H1 (cell line): Measurements from ENCODE around the gene PLXNA4. TPM values are rescaled to one million over a fixed set of nuclear protein-coding genes. Genes with fewer than 3 reads are reported as not detected.

Experiments used
- CTCF ChIA-PET: fragments of 300-600 bp; sonication (Branson Sonifier 250); formaldehyde crosslinking; loops from one replicate; lab custom pipeline; 2021; ENCODE audit not compliant: partially characterized antibody; lab: Charles Lee
- POLR2A ChIA-PET: fragments of 300-600 bp; sonication (Branson Sonifier 250); formaldehyde crosslinking; loops from one replicate; lab custom pipeline; 2021; ENCODE audit warnings: inconsistent platforms; ENCODE audit not compliant: partially characterized antibody; lab: Charles Lee
- DNase-seq, 2 experiments: peaks; one replicate each; pipeline versions ENCODE4 v3.0.0 to v3.0.0-alpha.2; 2010 to 2022; ENCODE audit warnings: low spot score in 2 of 2, low read depth in 1 of 2, mixed read lengths in 1 of 2
- FAIRE-seq: peaks from 2 replicates; lab custom pipeline; 2011; peaks lifted over from hg19 to GRCh38; lab: Jason Lieb, UNC
- H2AFZ ChIP-seq: 2 replicates; pipeline ENCODE4 v1.8.1; 2012; ENCODE audit warnings: low read length, inconsistent platforms
- H2AK5ac ChIP-seq: 2 replicates; pipeline ENCODE4 v1.6.1; 2013; ENCODE audit warnings: low read depth, low read length
- H2BK120ac ChIP-seq: replicated peaks from 2 replicates; pipeline ENCODE3; 2013; ENCODE audit warnings: low read depth, low read length, inconsistent platforms
- H2BK12ac ChIP-seq: 2 replicates; pipeline ENCODE4 v1.6.1; 2013; ENCODE audit warnings: low read depth, low read length
- H2BK15ac ChIP-seq: 2 replicates; pipeline ENCODE4 v1.6.1; 2013; ENCODE audit warnings: low read length
- H2BK20ac ChIP-seq: 2 replicates; pipeline ENCODE4 v1.6.1; 2013; ENCODE audit warnings: low read length
- H2BK5ac ChIP-seq: 2 replicates; pipeline ENCODE4 v1.6.1; 2013; ENCODE audit warnings: low read depth, low read length
- H3K14ac ChIP-seq: 2 replicates; pipeline ENCODE4 v1.6.1; 2013; ENCODE audit warnings: inconsistent platforms; ENCODE audit not compliant: insufficient read length
- H3K18ac ChIP-seq: 2 replicates; pipeline ENCODE4 v1.6.1; 2013; ENCODE audit warnings: low read length; ENCODE audit errors: extremely low read depth
- H3K23ac ChIP-seq: 2 replicates; pipeline ENCODE4 v1.6.1; 2013; ENCODE audit warnings: inconsistent platforms; ENCODE audit not compliant: insufficient read length
- H3K23me2 ChIP-seq: 2 replicates; pipeline ENCODE4 v1.6.1; 2013; ENCODE audit warnings: low read depth, low read length
- H3K27ac ChIP-seq: 2 replicates; pipeline ENCODE4 v1.6.1; 2011; ENCODE audit warnings: low read depth, low read length, inconsistent platforms
- H3K27me3 ChIP-seq, 4 experiments: replicated peaks in 1 of 4; 1 replicate in 1 of 4; 2 replicates in 3 of 4; pipeline versions ENCODE4 v1.6.1 to v1.8.1; 2011 to 2013; ENCODE audit warnings: low read length in 3 of 4, mild to moderate bottlenecking in 3 of 4, inconsistent platforms in 2 of 4, mixed read lengths in 2 of 4, moderate library complexity in 1 of 4; ENCODE audit not compliant: control insufficient read depth in 3 of 4, insufficient read depth in 3 of 4; ENCODE audit errors: extremely low read depth in 1 of 4
- H3K36me3 ChIP-seq, 4 experiments: 2 replicates each; pipeline versions ENCODE4 v1.6.1 to v1.8.1; 2011 to 2013; ENCODE audit warnings: mild to moderate bottlenecking in 4 of 4, low read length in 3 of 4, moderate library complexity in 2 of 4, control low read depth in 1 of 4, inconsistent platforms in 1 of 4; ENCODE audit not compliant: insufficient read depth in 4 of 4, control insufficient read depth in 2 of 4
- H3K4ac ChIP-seq: replicated peaks from 2 replicates; pipeline ENCODE3; 2013; ENCODE audit warnings: low read length, low read depth, mixed read lengths, inconsistent platforms; ENCODE audit not compliant: insufficient read length
- H3K4me1 ChIP-seq, 4 experiments: replicated peaks in 1 of 4; 1 replicate in 1 of 4; 2 replicates in 3 of 4; pipeline versions ENCODE4 v1.6.1 to v1.8.1; 2011 to 2013; ENCODE audit warnings: low read length in 3 of 4, inconsistent platforms in 2 of 4, mixed read lengths in 1 of 4; ENCODE audit not compliant: insufficient read depth in 4 of 4, control insufficient read depth in 3 of 4
- H3K4me2 ChIP-seq, 2 experiments: 2 replicates each; pipeline versions ENCODE4 v1.6.1 to v1.8.1; 2011 to 2013; ENCODE audit warnings: low read depth in 2 of 2, low read length in 2 of 2, control low read depth in 1 of 2, inconsistent platforms in 1 of 2, mild to moderate bottlenecking in 1 of 2; ENCODE audit not compliant: insufficient read depth in 1 of 2
- H3K4me3 ChIP-seq, 4 experiments: fragments of 200-600, 300-600 bp in 1 of 4; sonication (generic), shearing (Covaris generic), sonication (Bioruptor Twin) in 1 of 4; 2 replicates each; pipeline versions ENCODE4 v1.5.1 to v1.8.1; 2011 to 2016; ENCODE audit warnings: low read length in 4 of 4, low read depth in 3 of 4, control low read depth in 2 of 4, inconsistent platforms in 2 of 4, mild to moderate bottlenecking in 2 of 4, mixed read lengths in 1 of 4, moderate library complexity in 1 of 4; ENCODE audit not compliant: insufficient read depth in 2 of 4; ENCODE audit errors: extremely low read depth in 1 of 4
- H3K56ac ChIP-seq: replicated peaks from 2 replicates; pipeline ENCODE3; 2013; ENCODE audit warnings: low read depth, mild to moderate bottlenecking, mixed read lengths, low read length, inconsistent platforms; ENCODE audit not compliant: insufficient read length
- H3K79me1 ChIP-seq: 2 replicates; pipeline ENCODE4 v1.6.1; 2013; ENCODE audit warnings: low read depth, low read length, control low read depth
- H3K79me2 ChIP-seq, 2 experiments: 2 replicates each; pipeline versions ENCODE4 v1.6.1 to v1.8.1; 2012 to 2013; ENCODE audit warnings: low read length in 2 of 2, mild to moderate bottlenecking in 2 of 2, inconsistent platforms in 1 of 2; ENCODE audit not compliant: insufficient read depth in 2 of 2, control insufficient read depth in 1 of 2
- H3K9ac ChIP-seq, 4 experiments: replicated peaks in 1 of 4; 1 replicate in 1 of 4; 2 replicates in 3 of 4; pipeline versions ENCODE4 v1.6.1 to v1.8.1; 2011 to 2013; ENCODE audit warnings: low read depth in 3 of 4, low read length in 3 of 4, control low read depth in 2 of 4, mild to moderate bottlenecking in 2 of 4, moderate library complexity in 2 of 4, inconsistent platforms in 1 of 4; ENCODE audit errors: extremely low read depth in 1 of 4
- H3K9me3 ChIP-seq, 2 experiments: 2 replicates each; pipeline versions ENCODE4 v1.6.1 to v1.8.1; 2012 to 2013; ENCODE audit warnings: mild to moderate bottlenecking in 2 of 2, moderate library complexity in 2 of 2, control low read depth in 1 of 2, inconsistent platforms in 1 of 2, low read depth in 1 of 2, low read length in 1 of 2, mixed read lengths in 1 of 2; ENCODE audit not compliant: insufficient read depth in 2 of 2
- H4K20me1 ChIP-seq, 2 experiments: replicated peaks in 1 of 2; 2 replicates each; pipeline versions ENCODE3 to v1.8.1; 2011 to 2013; ENCODE audit warnings: inconsistent platforms in 2 of 2, low read length in 2 of 2, mild to moderate bottlenecking in 1 of 2; ENCODE audit not compliant: insufficient read depth in 2 of 2, control insufficient read depth in 1 of 2
- H4K5ac ChIP-seq: 2 replicates; pipeline ENCODE4 v1.6.1; 2013; ENCODE audit warnings: low read length, low read depth, mixed read lengths, inconsistent platforms; ENCODE audit not compliant: insufficient read length
- H4K8ac ChIP-seq: 2 replicates; pipeline ENCODE4 v1.8.0; 2013; ENCODE audit warnings: mild to moderate bottlenecking, moderate library complexity, low read length, inconsistent platforms; ENCODE audit not compliant: insufficient read depth; ENCODE audit errors: extremely low read depth
- H4K91ac ChIP-seq: replicated peaks from 2 replicates; pipeline ENCODE3; 2013; ENCODE audit warnings: low read length, mixed read lengths, inconsistent platforms; ENCODE audit not compliant: insufficient read length
- CBX5 ChIP-seq: fragments of 300-800, 300-1000 bp; sonication (generic); IDR thresholded peaks from 2 replicates; pipeline ENCODE4 v1.7.1; 2016; ENCODE audit warnings: antibody characterized with exemption, low read length, low read depth
- HDAC2 ChIP-seq, 2 experiments: fragments of 300-600 bp in 1 of 2; sonication (generic) in 1 of 2; IDR thresholded peaks; 2 replicates each; pipeline ENCODE4 v1.6.1; 2011 to 2012; ENCODE audit warnings: low read depth in 2 of 2, low read length in 2 of 2, mild to moderate bottlenecking in 2 of 2, moderate library complexity in 2 of 2, borderline replicate concordance in 1 of 2, inconsistent platforms in 1 of 2
- JUND ChIP-seq: IDR thresholded peaks from 2 replicates; pipeline ENCODE4 v1.6.1; 2011; ENCODE audit warnings: mild to moderate bottlenecking, improper control_type of control experiment, low read length
- PHF8 ChIP-seq: fragments of 200-600 bp; sonication (generic); conservative IDR thresholded peaks from 2 replicates; pipeline ENCODE4 v1.7.1; 2012; ENCODE audit warnings: low read depth, mild to moderate bottlenecking, inconsistent platforms, low read length, moderate library complexity
- RXRA ChIP-seq: IDR thresholded peaks from 2 replicates; pipeline ENCODE4 v1.6.1; 2011; ENCODE audit warnings: low read depth, mild to moderate bottlenecking, low read length, moderate library complexity; ENCODE audit not compliant: insufficient read depth
- SAP30 ChIP-seq: fragments of 300-600 bp; sonication (generic); IDR thresholded peaks from 2 replicates; pipeline ENCODE4 v1.7.1; 2012; ENCODE audit warnings: low read length, moderate library complexity, mild to moderate bottlenecking, inconsistent platforms; ENCODE audit not compliant: insufficient read depth, insufficient replicate concordance
- ZNF274 ChIP-seq: IDR thresholded peaks from 2 replicates; pipeline ENCODE4 v1.7.0; 2012; ENCODE audit warnings: low read length, borderline replicate concordance; ENCODE audit errors: extremely low read depth
- WGBS, 2 experiments: shearing (Covaris generic) in 1 of 2; methylation state at CpG; one replicate each; pipeline versions ENCODE4 v1.1.6 to v1.1.7; 2013 to 2015; ENCODE audit warnings: low lambda C conversion rate in 2 of 2, mixed read lengths in 2 of 2, inconsistent platforms in 1 of 2, low coverage in 1 of 2, missing lambda C conversion rate in 1 of 2; ENCODE audit not compliant: insufficient replicate concordance in 2 of 2, insufficient coverage in 1 of 2, insufficient read length in 1 of 2; ENCODE audit errors: extremely low coverage in 1 of 2, missing lambda C conversion rate in 1 of 2; 5-methylcytosine and 5-hydroxymethylcytosine counted together
- polyA plus RNA-seq, 7 experiments: library from polyadenylated mRNA; depleted of rRNA in 3 of 7; stranded (reverse) in 5 of 7; unstranded in 2 of 7; fragments of >200 nt in 5 of 7; fragments of 200-250 nt in 2 of 7; gene quantifications; 1 replicate in 5 of 7; 2 replicates in 1 of 7; 4 replicates in 1 of 7; pipeline versions ENCODE4 v1.2.1 to v1.2.3, GENCODE V29; 2011 to 2013; ENCODE audit warnings: missing spikeins in 2 of 7, mixed read lengths in 2 of 7
- total RNA-seq: library from RNA; stranded (reverse); fragmentation: NEBNext Ultra II Directional; extraction: Animal tissue kit (Norgen Biotek cat#: 25700); gene quantifications from 2 replicates; pipeline ENCODE4 v1.2.1, GENCODE V29; 2021
- TF ChIP-seq, protein P1 (sequence below): IDR thresholded peaks from 2 replicates; pipeline ENCODE4 v1.6.1; 2012; ENCODE audit warnings: inconsistent platforms

Gene PLXNA4
- total and polyA plus RNA-seq, 2 of the 8 experiments (the other 6 are each of a cell fraction or from before 2014, with no cell fraction given) = 0.76 to 0.79 TPM

DNA sequence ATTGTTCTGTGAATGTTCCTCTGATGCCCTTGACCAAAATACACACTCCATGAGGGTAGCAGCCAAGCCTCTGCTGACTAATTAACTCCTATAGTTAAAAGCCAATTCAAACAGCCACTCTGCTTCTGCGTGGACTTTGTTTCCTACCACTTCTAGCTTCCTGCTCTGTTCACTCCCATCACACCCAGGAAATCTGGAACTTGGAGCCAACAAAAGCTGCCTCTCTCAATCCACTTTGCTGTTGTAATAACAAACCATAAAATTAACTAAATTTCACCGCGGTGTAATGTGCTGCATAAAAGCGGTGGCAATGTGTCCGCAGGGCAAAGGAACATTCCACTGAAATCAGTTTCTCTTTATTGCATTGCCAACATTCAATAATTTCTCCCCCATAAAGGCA lies 239.5 kb downstream of the PLXNA4 start:
- no peak overlapping the region for H2AFZ ChIP-seq
- no peak overlapping the region for H2BK20ac ChIP-seq
- TF ChIP-seq, protein P1, sequence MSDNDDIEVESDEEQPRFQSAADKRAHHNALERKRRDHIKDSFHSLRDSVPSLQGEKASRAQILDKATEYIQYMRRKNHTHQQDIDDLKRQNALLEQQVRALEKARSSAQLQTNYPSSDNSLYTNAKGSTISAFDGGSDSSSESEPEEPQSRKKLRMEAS = no peak
- TF ChIP-seq JUND (no peak), RXRA (no peak), HDAC2 (IDR thresholded peaks at IDR 0.05; ENCODE audit: borderline replicate concordance in 1 of 2, low read depth in 2 of 2, low read length in 2 of 2) (no peak), PHF8 (no peak), CBX5 (no peak), ZNF274 (no peak), SAP30 (no peak)
- H3K4me2 ChIP-seq = no peak overlapping the region
- H2BK15ac ChIP-seq = no peak overlapping the region
- H4K91ac ChIP-seq = no peak overlapping the region
- no peaks in the 10 kb centered on the region for H3K4me1 ChIP-seq
- H4K20me1 ChIP-seq = no peaks in the 10 kb centered on the region
- no peak overlapping the region for H3K14ac ChIP-seq
- no peak overlapping the region for H3K23ac ChIP-seq
- ChIA-PET CTCF (interaction anchor here (0.7 to 1.7 kb wide), 5 partner anchors 16 to 228 kb away, joined by 3 to 8 read pairs (median 3); no protein-coding TSS in a partner anchor), POLR2A (no interaction called here)
- no peaks in the 10 kb centered on the region for H3K27me3 ChIP-seq
- H3K9ac ChIP-seq = no peak overlapping the region
- no peak overlapping the region for H4K5ac ChIP-seq
- FAIRE-seq (no peak), DNase-seq (no peak)
- no peak overlapping the region for H3K56ac ChIP-seq
- H3K79me1 ChIP-seq = no peaks in the 10 kb centered on the region
- H3K23me2 ChIP-seq = no peaks in the 10 kb centered on the region
- H3K4ac ChIP-seq = no peak overlapping the region
- no peaks in the 10 kb centered on the region for H3K36me3 ChIP-seq
- no peaks in the 10 kb centered on the region for H3K9me3 ChIP-seq
- H2AK5ac ChIP-seq = no peak overlapping the region
- no peak overlapping the region for H2BK12ac ChIP-seq
- H4K8ac ChIP-seq = no peak overlapping the region
- H2BK5ac ChIP-seq = no peak overlapping the region
- H3K27ac ChIP-seq = no peak overlapping the region
- no peak overlapping the region for H3K18ac ChIP-seq
- H3K79me2 ChIP-seq = no peaks in the 10 kb centered on the region
- no peak overlapping the region for H3K4me3 ChIP-seq
- WGBS, 2 experiments = 90% methylated on average over 5 of the region's 5 CpGs; no CpG with 5 or more reads in 1 of the 2 experiments
- H2BK120ac ChIP-seq = no peak overlapping the region
